Measurements from ENCODE around the gene IFNL2. TPM values are rescaled to one million over a fixed set of nuclear protein-coding genes. Genes with fewer than 3 reads are reported as not detected.
"Not testable (repeated sequence)": the region's sequence is repeated elsewhere in the genome, so short reads cannot be mapped to it uniquely, and the experiment has no call there.

The IFNL2 gene
- total RNA-seq, 1 experiment from 2014 or later, result not detected

DNA sequence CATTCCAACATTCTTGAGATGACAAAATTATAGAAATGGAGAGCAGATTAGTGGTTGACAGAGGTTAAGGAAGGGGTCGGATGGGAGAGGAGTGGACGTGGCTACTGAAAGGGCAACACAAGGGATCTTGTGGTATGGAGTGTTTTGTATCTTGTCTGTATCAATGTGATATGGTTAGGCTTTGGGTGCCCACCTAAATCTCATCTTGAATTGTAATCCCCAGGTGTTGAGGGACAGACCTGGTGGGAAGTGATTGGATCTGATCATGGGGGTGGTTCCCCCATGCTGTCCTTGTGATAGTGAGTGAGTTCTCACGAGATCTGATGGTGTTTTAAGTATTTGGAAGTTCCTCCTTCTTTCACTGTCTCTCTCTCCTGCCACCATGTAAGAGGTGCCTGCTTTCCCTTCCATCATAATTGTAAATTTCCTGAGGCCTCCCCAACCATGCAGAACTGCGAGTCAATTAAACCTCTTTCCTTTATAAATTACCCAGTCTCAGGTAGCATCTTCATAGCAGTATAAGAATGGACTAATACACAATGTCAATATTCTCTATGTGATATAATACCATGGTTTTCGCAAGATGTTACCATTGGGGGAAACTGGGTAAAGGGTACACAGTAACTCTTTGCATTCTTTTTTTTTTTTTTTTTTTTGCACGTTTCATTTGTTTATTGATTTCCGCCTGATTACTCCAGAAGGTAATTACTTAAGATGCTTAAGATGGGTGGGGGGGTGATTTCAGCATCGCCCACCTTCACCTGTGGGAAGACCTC, 14.6 kb upstream of the IFNL2 start:
- no peak for DNase-seq (ENCODE audit: low spot score)

DNA sequence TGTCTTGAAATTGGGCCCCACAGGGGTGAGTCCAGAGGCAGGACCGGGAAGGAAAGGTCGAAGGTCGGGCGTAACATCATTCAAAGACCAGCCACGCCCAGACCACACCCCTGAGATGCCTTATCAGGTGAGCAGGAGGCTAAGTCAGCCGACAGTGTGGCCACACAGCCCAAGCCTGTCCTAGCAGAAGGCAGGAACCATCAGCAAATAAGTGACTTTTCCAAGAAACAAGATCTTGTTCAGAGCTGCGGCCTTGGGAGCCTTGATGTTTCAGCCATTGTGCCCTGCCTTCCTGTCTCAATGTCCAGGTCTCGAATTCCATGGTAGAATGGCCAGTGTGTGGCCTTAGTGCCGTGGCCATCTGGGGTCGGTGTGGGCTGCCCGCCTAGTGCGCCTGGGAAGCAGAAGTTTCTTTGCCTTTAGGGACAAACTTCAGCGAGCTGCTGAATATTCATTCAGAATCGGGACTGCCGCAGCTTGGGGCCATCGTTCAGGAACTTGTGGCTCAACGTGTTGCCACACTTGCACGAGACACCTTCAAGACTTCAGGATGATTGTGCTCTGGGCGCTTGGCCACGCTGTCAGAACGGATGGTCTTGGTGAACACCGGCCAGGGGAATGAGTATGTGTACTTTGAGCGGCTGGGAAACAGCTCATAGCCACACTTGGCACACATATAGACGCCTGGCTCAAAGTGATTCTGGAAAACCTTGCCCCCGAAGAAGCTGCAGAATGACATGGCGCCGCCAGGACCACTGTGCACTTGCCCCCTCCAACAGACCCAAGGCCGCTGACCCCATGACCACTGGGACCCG, 13.5 kb upstream of the IFNL2 start:
- DNase-seq (ENCODE audit: low spot score), result no peak

DNA sequence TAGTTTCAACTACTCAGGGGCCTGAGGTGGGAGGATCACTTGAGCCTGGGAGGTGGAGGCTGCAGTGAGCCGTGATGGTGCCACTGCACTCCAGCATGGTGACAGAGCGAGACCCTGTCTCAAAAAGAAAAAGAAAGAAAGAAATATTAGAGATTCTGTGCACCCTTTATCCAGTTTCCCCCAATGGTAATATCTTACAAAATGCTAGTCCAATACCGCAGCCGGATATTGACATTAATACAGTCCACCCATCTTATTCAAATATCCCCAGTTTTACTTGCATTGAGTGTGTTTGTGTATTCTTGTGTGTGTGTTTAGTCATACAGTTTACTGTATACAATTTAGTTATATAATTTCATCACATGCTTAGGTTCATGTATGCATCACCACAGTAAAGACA, 11.0 kb upstream of the IFNL2 start:
- DNase-seq (ENCODE audit: low spot score), result no peak

DNA sequence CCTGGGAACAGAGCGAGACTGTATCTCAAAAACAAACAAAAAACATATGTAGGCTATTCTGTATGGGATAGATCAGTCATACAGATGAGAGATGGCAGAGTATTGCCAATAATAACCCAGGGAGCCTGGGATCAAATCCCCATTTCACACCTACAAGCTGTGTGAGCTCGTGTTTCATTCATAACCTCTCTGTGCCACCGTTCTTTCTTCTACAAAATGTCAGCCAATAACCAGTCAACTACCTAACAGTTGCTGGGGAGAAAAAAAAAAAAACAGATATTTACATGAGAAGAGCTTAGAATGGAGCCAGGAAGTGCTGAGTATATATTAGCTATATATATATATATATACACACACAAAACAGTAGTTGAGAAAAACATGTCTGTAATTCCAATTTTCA, 6.5 kb upstream of the IFNL2 start:
- no peak for DNase-seq (ENCODE audit: low spot score)

DNA sequence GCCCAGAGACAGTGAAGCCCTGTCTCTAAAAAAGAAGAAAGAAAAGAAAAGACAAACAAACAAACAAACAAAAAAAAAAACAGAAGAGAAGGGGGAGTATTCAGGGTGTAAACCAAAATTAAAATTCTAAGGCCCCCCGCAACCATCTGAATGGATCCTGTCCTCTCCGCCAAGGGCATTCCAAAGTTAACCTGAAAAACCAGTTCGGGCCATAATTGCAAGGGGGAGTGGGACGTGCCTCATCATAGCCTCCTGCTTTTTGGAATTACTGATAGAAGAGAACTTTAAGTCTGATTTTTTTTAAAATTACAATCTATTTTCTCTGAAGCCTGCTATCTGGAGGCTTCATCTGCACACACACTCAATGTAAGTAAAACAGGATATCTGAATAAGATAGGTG, 5.7 kb upstream of the IFNL2 start:
- DNase-seq (ENCODE audit: low spot score), result no peak

DNA sequence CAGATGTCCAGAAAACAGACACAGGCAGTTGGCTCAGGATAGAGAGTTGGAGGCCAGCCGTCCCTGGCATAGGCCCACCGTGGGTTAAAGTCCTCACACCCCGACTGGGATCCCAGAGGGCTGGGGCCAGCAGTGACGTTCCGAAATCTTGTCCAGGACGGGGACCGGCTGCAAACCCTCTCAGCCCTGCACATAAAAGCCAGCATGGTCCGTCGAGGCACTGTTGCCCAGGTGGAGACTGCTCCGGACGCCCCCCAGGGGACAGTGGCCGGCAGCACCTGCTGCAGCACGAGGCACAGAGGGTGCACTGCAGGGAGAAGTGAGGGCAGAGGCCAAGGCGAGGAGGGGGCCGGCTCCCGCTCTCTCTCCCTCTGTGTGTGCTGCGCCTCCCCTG, 4.3 kb upstream of the IFNL2 start:
- DNase-seq (ENCODE audit: low spot score), result no peak

DNA sequence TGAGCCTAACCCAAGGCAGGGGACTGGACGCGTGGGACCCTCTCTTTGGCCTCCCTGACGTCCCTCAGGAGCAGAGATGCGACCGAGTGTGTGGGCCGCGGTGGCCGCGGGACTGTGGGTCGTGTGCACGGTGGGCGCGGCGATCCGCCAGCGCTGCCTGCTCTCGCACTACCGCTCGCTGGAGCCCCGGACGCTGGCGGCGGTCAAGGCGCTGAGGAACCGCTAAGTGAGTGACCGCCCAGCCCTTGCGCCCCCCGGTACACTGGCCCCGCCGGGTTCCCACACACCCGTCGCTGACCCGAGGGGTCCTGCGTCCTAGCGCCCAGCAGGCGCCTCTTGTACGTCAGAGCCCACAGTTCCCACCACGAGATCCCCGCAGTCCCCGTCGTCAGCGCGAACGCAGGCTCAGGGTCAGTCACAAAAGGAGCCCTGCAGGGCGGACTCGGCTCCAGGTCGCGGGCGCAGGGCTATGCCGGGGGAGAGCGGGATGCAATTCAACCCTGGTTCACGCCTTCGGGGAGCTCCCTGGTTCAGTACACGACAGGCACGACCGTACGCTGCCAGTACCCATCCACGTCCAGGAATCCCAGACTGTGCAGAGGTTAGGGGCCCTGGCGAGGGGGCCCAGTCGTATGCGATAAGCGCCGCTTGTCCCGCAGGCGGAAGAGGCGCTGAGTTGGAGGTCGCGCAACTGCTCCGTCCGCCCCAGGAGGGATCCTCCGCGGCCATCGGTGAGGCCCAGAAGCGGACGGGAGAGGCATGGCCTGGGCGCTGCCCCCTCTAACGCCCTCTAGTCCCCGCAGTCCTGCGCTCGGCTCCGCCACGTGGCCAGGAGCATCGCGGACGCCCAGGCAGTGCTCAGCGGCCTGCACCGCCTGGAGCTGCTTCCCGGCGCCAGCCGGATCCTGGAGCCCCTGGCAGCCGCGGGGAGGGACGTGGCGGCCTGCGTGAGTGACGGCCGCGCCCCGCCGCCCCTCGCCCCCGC, 3.6 kb upstream of the IFNL2 start:
- no peak for DNase-seq (ENCODE audit: low spot score)

DNA sequence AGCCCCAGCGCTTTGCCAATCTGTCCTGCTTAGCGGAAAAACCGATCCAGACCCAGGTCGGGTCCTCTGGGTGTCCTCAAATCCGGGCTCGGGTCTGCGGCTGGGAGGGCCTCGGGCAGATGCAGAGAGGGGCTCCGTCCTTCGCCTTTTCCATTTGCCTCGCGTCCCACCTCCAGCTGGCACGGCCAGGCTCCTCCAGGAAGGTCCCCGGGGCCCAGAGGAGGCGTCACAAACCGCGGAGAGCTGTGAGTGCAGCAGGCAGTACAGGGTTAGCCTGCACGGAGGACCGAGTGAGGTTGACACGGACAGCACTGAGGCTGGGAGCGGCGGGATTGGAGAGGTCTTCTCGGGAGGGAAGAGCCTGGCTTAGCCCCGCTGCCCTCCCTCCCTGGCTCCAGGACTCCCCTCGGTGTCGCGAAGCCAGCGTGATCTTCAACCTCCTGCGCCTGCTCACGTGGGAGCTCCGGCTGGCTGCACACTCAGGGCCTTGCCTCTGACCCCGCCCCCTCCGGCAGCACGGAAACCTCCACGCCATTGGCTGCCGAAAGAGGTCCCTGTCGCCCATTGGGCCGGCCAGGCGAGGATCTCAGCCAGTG, 2.8 kb upstream of the IFNL2 start:
- no peak for DNase-seq (ENCODE audit: low spot score)

DNA sequence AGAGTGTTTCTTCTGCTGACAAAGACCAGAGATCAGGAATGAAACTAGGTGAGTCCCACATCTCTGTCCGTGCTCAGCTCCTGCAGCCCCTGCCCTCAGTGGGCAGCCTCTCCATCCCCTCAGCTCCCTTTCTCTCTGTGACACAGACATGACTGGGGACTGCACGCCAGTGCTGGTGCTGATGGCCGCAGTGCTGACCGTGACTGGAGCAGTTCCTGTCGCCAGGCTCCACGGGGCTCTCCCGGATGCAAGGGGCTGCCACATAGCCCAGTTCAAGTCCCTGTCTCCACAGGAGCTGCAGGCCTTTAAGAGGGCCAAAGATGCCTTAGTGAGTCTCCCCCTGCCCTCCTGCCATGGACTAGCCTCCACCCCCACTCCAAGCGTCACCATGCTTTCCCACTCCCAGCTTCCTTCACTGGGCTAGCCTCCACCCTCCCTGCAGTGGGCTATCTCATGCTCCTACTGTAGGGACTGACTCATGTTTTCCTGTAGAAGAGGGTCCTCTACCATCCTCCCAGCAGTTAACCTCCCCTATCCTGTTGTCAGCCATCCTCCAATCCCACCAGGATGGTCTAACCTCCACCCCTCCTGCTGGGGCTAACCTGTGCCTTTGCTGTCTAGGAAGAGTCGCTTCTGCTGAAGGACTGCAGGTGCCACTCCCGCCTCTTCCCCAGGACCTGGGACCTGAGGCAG, 481 bp downstream of the IFNL2 start:
- not testable (repeated sequence) for DNase-seq (ENCODE audit: low spot score)

DNA sequence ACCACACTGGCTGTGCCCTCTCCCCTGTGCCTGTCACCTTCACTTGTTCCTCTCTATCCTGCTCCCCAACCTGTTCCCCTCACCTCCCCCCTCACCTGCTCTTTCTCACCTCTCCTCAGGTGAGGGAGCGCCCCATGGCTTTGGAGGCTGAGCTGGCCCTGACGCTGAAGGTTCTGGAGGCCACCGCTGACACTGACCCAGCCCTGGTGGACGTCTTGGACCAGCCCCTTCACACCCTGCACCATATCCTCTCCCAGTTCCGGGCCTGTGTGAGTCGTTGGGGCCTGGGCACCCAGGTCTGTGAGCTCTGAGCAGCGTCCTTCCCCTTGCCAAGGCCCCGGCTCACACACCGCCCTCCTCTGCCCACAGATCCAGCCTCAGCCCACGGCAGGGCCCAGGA, 1.2 kb downstream of the IFNL2 start:
- not testable (repeated sequence) for DNase-seq (ENCODE audit: low spot score)

DNA sequence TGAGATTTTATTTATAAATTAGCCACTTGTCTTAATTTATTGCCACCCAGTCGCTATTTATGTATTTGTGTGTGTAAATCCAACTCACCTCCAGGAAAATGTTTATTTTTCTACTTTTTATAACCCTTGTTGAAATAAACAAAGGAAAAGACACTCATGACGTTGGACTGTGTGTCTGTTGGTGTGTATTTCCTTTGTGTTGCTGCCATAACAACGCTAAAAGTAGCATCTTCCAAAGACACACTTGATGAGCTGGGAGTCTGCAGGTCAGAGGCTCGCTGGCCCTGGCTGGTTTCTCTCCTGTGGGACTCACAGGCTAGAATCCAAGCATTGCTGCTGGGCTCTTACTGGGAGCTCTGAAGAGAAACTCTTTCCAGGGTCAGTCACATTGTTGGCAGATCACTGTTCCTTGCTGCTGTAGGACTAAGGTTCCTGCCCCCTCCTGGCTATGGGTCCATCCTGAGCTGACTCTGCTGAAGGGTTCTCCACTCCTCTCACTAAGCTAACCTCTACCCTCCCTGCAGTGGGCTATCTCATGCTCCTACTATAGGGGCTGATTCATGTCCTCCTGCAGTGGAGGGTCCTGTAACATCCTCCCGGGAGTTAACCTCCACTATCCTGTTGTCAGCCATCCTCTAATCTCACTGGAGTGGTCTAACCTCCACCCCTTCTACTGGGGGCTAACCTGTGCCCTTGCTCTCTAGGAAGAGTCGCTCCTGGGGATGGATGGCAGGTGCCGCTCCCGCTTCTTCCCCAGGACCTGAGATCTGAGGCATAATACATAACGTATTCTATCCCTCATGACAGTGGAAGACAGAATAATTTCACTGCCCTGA, 2.1 kb downstream of the IFNL2 start:
- DNase-seq (ENCODE audit: low spot score), result no peak

DNA sequence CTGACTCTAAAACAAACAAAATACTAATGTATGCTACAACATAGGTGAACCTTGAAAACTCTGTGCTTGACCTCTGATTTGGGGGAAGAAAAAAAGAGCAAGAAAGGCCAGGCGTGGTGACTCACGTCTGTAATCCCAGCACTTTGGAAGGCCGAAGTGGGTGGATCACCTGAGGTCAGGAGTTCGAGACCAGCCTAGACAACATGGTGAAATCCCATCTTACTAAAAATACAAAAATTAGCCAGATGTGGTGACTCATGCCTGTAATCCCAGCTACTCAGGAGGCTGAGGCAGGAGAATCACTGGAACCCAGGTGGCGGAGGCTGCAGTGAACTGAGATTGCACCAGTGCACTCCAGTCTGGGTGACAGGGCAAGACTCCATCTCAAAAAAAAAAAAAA, 5.7 kb downstream of the IFNL2 start:
- DNase-seq (ENCODE audit: low spot score), result peak; percentile 7

DNA sequence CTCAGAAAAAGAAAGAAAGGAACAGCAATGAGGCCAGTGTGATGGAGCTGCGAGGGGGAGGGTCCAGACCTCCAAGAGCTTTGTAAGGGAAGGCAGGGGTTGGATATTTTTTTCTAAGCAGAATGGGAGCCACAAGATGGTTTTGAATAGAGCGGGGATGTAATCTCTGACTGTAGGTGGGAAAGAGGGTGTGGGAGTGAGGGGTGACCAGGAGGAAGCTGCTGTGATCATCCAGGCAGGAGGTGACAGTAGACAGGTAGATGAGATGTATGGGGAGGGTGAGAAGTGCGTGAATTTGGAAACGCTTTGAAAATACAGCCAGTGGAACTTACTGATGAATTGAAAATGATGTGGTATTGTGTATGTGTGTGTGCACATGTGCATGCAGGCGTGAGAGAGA, 7.4 kb downstream of the IFNL2 start:
- no peak for DNase-seq (ENCODE audit: low spot score)

DNA sequence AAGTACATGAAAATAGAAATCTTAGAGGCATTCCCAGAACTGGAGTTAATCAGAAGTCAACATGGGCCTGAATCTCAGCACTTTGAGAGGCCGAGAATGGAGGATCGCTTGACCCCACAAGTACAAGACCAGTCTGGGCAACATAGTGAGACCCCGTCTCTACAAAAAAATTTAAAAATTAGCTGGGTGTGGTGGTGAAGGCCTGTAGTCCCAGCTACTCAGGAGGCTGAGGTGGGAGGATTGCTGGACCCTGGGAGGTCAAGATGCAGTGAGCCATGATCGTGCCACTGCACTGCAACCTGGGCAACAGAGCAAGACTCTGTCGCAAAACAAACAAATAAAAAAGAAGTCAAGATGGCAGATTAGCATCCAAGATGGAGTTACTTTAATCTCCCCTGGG, 8.5 kb downstream of the IFNL2 start:
- no peak for DNase-seq (ENCODE audit: low spot score)

DNA sequence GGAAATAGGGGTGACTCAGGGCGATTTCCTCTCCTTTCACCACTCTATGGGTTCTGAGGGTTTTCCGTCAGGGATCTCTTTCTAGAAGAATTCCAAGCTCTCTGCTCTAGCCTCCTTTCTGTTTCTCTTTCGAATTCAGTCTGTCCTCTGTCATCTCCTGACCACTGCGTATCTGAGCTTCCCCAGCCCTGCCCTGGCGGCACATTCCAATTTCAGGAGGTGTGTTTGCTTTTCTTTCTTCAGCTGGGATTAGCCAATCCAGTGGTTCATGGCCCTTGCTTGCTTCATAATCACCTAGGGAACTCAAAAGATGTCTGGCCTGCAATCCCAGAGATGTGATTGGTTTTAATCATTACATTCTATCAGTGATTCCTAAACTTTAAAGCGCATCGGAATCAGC, 9.4 kb downstream of the IFNL2 start:
- DNase-seq (ENCODE audit: low spot score), result no peak

DNA sequence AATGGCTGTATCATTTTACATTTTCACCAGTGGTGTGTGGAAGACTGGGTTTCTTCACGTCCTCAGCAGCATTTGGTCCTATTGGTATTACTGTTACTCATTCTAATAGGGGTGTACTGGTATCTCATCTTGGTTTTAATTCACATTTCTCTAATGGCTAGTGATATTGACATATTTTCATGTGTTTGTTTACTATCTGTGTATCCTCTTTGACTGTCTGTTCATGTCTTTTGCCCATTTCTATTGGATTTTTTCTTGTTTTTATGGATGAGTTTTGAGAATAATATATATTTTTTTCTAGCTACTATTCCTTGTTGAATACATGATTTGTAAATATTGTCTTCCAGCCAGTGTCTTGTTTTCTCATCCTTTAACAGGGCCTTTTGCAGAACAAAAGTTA, 13.8 kb downstream of the IFNL2 start:
- DNase-seq (ENCODE audit: low spot score), result no peak

DNA sequence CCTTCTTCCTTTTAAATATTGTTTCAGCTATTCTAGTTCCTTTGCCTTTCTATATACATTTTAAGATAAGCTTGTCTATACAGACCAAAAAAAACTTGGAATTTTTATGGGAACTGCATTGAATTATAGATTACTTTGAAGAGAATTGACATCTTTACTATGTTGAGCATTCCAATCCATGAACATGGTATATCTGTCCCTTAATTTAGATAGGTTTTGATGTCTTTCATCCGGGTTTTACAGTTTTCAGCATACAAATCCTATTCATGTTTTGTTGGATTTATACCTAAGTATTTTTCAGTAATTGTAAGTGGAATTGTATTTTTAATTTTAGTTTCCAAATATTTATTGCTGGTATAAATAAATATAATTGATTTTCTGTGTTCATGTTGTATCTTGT, 15.8 kb downstream of the IFNL2 start:
- no peak for DNase-seq (ENCODE audit: low spot score)

DNA sequence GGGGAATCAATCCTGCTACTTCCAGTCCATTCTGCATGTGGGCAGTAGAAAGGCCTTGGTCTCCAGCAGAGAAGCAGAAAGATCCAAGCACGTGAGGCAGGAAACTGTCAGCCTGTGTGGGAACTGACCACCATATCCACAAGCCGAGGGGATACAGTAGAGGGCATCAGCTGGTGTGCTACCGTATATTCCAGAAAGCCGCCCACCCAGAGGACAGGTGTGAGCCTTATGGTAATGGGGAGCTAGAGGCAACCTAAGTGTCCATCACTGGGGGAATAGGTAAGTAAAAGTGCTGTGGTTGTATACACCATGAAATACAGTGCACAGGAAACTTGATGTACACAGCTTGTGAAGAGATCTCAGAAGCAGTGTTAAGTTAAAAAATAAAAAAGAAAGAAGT, 25.2 kb downstream of the IFNL2 start:
- DNase-seq (ENCODE audit: low spot score), result no peak

DNA sequence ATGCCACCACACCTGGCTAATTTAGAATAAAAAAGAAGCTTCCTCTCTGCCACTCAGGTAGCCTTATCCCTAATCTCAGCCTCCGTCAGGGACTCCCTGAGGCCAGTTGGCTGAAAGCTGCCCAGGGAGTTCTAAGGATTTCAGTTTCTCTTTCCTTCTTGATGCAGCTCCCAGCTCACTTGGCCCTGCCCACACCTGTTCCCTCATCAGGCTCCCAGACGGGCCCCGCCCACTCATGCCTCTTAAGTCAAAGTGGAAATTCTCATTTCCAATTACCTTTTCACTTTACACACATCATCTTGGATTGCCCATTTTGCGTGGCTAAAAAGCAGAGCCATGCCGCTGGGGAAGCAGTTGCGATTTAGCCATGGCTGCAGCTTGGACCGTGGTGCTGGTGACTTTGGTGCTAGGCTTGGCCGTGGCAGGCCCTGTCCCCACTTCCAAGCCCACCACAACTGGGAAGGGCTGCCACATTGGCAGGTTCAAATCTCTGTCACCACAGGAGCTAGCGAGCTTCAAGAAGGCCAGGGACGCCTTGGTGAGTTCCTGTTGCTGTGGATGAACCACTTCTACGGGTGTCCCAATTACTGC, 28.0 kb downstream of the IFNL2 start, which contains the start of gene IFNL1:
Gene IFNL1, plus strand, starts transcription at position 353 of the 591 bp plus-strand sequence. Its CDS starts 15 bp downstream, at position 368.
- no peak for DNase-seq (ENCODE audit: low spot score)

DNA sequence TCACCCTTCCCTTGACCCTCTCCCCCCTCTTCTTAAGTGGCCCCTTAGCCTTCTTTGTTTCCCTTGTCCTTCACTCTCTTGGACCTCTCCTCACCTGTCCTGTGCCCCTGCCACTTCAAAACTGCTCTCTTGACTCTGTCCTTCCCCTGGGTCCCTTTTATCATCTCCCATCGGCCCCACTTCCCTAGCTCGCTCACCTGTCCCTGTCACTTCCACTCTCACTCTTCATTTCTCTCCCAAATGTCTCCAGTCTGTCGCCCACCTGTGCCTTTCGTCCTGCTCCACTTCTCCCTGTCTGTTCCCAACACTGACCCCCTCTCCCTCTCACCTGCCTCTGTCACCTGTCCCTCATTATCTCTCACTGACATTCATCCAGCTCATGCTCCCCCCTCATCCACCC, 28.7 kb downstream of the IFNL2 start:
- no peak for DNase-seq (ENCODE audit: low spot score)

Measured in A172 (cell line).